HEK293 (cell line): ENCODE data around the gene VPS26C.
"Not testable (repeated sequence)": the region's sequence is repeated elsewhere in the genome, so short reads cannot be mapped to it uniquely, and the experiment has no call there.

Source experiments
- CTCF ChIA-PET: fragments of 350-600 bp; formaldehyde crosslinking; extraction: SDS; loops from one replicate; lab custom pipeline; 2021; ENCODE audit warnings: antibody characterized with exemption; lab: Yijun Ruan, JAX
- POLR2A ChIA-PET: fragments of 300-600 bp; formaldehyde crosslinking; extraction: SDS; loops from one replicate; lab custom pipeline; 2020; ENCODE audit warnings: antibody characterized with exemption, inconsistent platforms; lab: Yijun Ruan, JAX
- H3K27ac ChIP-seq: fragments of 200-500 bp; sonication (Bioruptor generic); 2 replicates; pipeline ENCODE4 v1.5.1; 2014; ENCODE audit warnings: low read depth, low read length, control low read depth, inconsistent platforms; ENCODE audit errors: extremely low read depth
- H3K36me3 ChIP-seq, 2 experiments: fragments of 200-500 bp in 1 of 2; sonication (Bioruptor generic) in 1 of 2; 1 replicate in 1 of 2; 2 replicates in 1 of 2; pipeline ENCODE4 v1.5.1; 2014 to 2017; ENCODE audit warnings: inconsistent platforms in 2 of 2, low read length in 2 of 2; ENCODE audit not compliant: control insufficient read depth in 2 of 2, insufficient read depth in 1 of 2
- H3K4me1 ChIP-seq: fragments of 200-500 bp; sonication (Bioruptor generic); 2 replicates; pipeline ENCODE4 v1.5.1; 2014; ENCODE audit warnings: mild to moderate bottlenecking, low read length, inconsistent platforms; ENCODE audit not compliant: control insufficient read depth, insufficient read depth
- H3K4me3 ChIP-seq: 2 replicates; pipeline ENCODE4 v1.5.1; 2011; ENCODE audit warnings: low read depth, mild to moderate bottlenecking, control low read depth, low read length, moderate library complexity
- H3K9me3 ChIP-seq: fragments of 200-500 bp; sonication (Bioruptor generic); 2 replicates; pipeline ENCODE4 v1.5.1; 2014; ENCODE audit warnings: low read depth, low read length, inconsistent platforms; ENCODE audit not compliant: control insufficient read depth, insufficient read depth
- BCL6B ChIP-seq: fragments of 450-650 bp; formaldehyde crosslinking; IDR thresholded peaks from 2 replicates; pipeline ENCODE4 v1.5.1; 2017; ENCODE audit warnings: missing biosample characterization, missing genetic modification characterization
- GLIS1 ChIP-seq: fragments of 450-650 bp; formaldehyde crosslinking; IDR thresholded peaks from 2 replicates; pipeline ENCODE4 v1.5.1; 2016; ENCODE audit warnings: missing biosample characterization, missing genetic modification characterization
- KLF16 ChIP-seq: fragments of 450-650 bp; formaldehyde crosslinking; IDR thresholded peaks from 2 replicates; pipeline ENCODE4 v1.5.1; 2017; ENCODE audit warnings: missing biosample characterization, missing genetic modification characterization
- PRDM2 ChIP-seq: fragments of 450-650 bp; formaldehyde crosslinking; IDR thresholded peaks from 2 replicates; pipeline ENCODE4 v1.5.1; 2016; ENCODE audit warnings: missing biosample characterization, missing genetic modification characterization, borderline replicate concordance
- SCRT2 ChIP-seq: fragments of 450-650 bp; formaldehyde crosslinking; IDR thresholded peaks from 2 replicates; pipeline ENCODE4 v1.5.1; 2016; ENCODE audit warnings: missing biosample characterization, missing genetic modification characterization
- ZBTB17 ChIP-seq: fragments of 450-650 bp; formaldehyde crosslinking; IDR thresholded peaks from 2 replicates; pipeline ENCODE4 v1.5.1; 2016; ENCODE audit warnings: missing biosample characterization, missing genetic modification characterization
- ZBTB48 ChIP-seq: fragments of 450-650 bp; formaldehyde crosslinking; IDR thresholded peaks from 2 replicates; pipeline ENCODE4 v1.5.1; 2016; ENCODE audit warnings: missing biosample characterization, missing genetic modification characterization
- ZBTB7A ChIP-seq: fragments of 450-650 bp; formaldehyde crosslinking; IDR thresholded peaks from 2 replicates; pipeline ENCODE4 v1.5.1; 2016; ENCODE audit warnings: low read depth, missing biosample characterization, missing genetic modification characterization
- ZFP41 ChIP-seq: fragments of 450-650 bp; formaldehyde crosslinking; IDR thresholded peaks from 2 replicates; pipeline ENCODE4 v1.5.1; 2016; ENCODE audit warnings: missing biosample characterization, missing genetic modification characterization, borderline replicate concordance
- ZIC2 ChIP-seq: fragments of 450-650 bp; formaldehyde crosslinking; IDR thresholded peaks from 2 replicates; pipeline ENCODE4 v1.5.1; 2016; ENCODE audit warnings: missing biosample characterization, missing genetic modification characterization
- ZNF146 ChIP-seq: fragments of 450-650 bp; formaldehyde crosslinking; IDR thresholded peaks from 2 replicates; pipeline ENCODE4 v1.5.1; 2016; ENCODE audit warnings: missing biosample characterization, missing genetic modification characterization
- ZNF391 ChIP-seq: fragments of 450-650 bp; formaldehyde crosslinking; IDR thresholded peaks from 2 replicates; pipeline ENCODE4 v1.5.1; 2016; ENCODE audit warnings: low read depth, missing biosample characterization, missing genetic modification characterization, borderline replicate concordance
- ZNF473 ChIP-seq: fragments of 450-650 bp; formaldehyde crosslinking; IDR thresholded peaks from 2 replicates; pipeline ENCODE4 v1.5.1; 2017; ENCODE audit warnings: missing biosample characterization, missing genetic modification characterization
- ZNF600 ChIP-seq: fragments of 450-650 bp; formaldehyde crosslinking; IDR thresholded peaks from 2 replicates; pipeline ENCODE4 v1.5.1; 2016; ENCODE audit warnings: missing biosample characterization, missing genetic modification characterization
- ZNF610 ChIP-seq: fragments of 450-650 bp; formaldehyde crosslinking; IDR thresholded peaks from 2 replicates; pipeline ENCODE4 v1.5.1; 2016; ENCODE audit warnings: missing biosample characterization, missing genetic modification characterization, borderline replicate concordance
- ZNF768 ChIP-seq: fragments of 450-650 bp; formaldehyde crosslinking; IDR thresholded peaks from 2 replicates; pipeline ENCODE4 v1.5.1; 2018; ENCODE audit warnings: missing biosample characterization, mild to moderate bottlenecking, missing genetic modification characterization
- ZSCAN30 ChIP-seq: fragments of 450-650 bp; IDR thresholded peaks from 2 replicates; pipeline ENCODE4 v1.5.1; 2018; ENCODE audit warnings: missing biosample characterization, mild to moderate bottlenecking, missing genetic modification characterization, moderate library complexity

The VPS26C gene

GRCh38 chr21:37292041-37292440 is 24.9 kb upstream of the VPS26C start (continued):
- no peak for TF ChIP-seq PRDM2
- TF ChIP-seq ZNF146 (tag by site-specific recombination) = no peak
- no peak for TF ChIP-seq ZNF391 (tag by site-specific recombination)
- TF ChIP-seq ZNF768 (tag by site-specific recombination) = no peak
- TF ChIP-seq ZSCAN30 (tag by site-specific recombination) = no peak
- TF ChIP-seq ZFP41 (tag by site-specific recombination) = no peak

GRCh38 chr21:37283191-37283710 is 16.1 kb upstream of the VPS26C start:
- CTCF ChIA-PET, H3K4me3 ChIP-seq, H3K4me1 ChIP-seq, H3K27ac ChIP-seq, H3K9me3 ChIP-seq, H3K36me3 ChIP-seq: not testable (repeated sequence)
- POLR2A ChIA-PET = interaction anchor here (1.8 kb wide), 1 partner anchor 16 kb away, joined by 5 read pairs; the partner anchor contains the start of gene VPS26C

GRCh38 chr21:37282602-37283001 is 15.5 kb upstream of the VPS26C start:
- POLR2A ChIA-PET = interaction anchor here (1.2 to 1.8 kb wide), 2 partner anchors 15 to 42 kb away, joined by 3 to 5 read pairs; partner anchors contain the start of gene VPS26C
- H3K4me1 ChIP-seq, H3K9me3 ChIP-seq, H3K27ac ChIP-seq, H3K4me3 ChIP-seq, CTCF ChIA-PET, H3K36me3 ChIP-seq: not testable (repeated sequence)

- no peak overlapping the region for H3K4me3 ChIP-seq
- H3K4me1 ChIP-seq = no peaks in the 10 kb centered on the region
- TF ChIP-seq GLIS1 (tag by site-specific recombination) (peak; percentile 50; the same call in 1 of the 2 replicates), ZIC2 (tag by site-specific recombination) (peak; percentile 59), ZBTB7A (tag by site-specific recombination) (no peak), ZNF473 (no peak), ZBTB17 (tag by site-specific recombination) (no peak), ZNF600 (tag by site-specific recombination) (0 out of 2 replicates have a peak, but pooled peaks have one; percentile 30), ZBTB48 (tag by site-specific recombination) (peak; percentile 51; the same call in 1 of the 2 replicates), KLF16 (tag by site-specific recombination) (no peak), SCRT2 (peak; percentile 45; the same call in 1 of the 2 replicates), BCL6B (no peak), ZNF610 (tag by site-specific recombination) (peak; percentile 66; the same call in 1 of the 2 replicates)
- no peaks in the 10 kb centered on the region for H3K36me3 ChIP-seq
- H3K27ac ChIP-seq = no peak overlapping the region
- ChIA-PET CTCF (no interaction called here), POLR2A (interaction anchor here (0.6 to 1.2 kb wide), 3 partner anchors 14 to 43 kb away, joined by 3 to 6 read pairs (median 5); partner anchors contain the start of gene VPS26C)
- no peaks in the 10 kb centered on the region for H3K9me3 ChIP-seq
Measured at GRCh38 chr21:37281993-37282392, 14.9 kb upstream of the VPS26C start.
